Measurements from ENCODE around the gene SMG7.

SMG7 gene

GRCh38 chr1:183470147-183470960, 1.9 kb upstream of the SMG7 start:
- DNase-seq, result peak; percentile 56

DNA sequence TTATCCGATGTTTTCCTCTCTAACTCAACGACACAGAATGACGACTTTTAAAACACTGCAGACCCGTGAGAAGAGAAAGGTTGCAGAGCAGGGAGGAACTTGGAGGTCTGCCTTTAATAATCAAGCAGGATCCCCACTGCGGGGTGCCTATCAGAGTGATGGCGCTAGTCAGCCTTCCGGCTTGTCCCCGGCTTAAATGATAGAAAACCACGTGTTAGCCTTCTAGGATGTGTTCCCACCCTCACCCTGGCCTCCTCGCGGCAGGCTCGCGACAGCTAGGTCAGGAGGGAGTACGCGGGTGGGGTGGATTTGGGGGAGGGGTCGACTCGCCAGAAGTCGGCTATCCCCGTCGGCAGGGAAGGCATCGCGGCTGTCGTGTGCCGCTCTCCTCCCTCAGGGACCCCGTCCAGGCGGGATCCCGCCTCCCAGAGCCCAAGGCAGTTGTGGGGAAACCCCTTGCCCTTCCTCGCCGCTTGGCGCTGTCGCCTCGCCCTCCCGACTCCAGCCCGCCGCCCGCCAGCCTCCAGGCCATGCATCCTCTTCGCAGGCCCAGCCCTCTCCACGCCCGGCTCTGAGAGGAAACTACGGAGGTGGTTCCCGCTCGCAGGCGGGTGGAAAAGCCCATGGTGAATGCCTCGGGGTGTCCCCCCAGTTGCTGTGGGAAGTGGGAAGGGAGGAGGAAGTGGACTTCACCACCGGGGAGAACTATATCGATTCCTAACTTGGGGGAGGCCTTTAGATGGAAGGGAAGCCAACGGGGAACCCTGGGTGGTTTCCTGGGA, 1.1 kb upstream of the SMG7 start:
- peak; percentile 70 for DNase-seq

DNA sequence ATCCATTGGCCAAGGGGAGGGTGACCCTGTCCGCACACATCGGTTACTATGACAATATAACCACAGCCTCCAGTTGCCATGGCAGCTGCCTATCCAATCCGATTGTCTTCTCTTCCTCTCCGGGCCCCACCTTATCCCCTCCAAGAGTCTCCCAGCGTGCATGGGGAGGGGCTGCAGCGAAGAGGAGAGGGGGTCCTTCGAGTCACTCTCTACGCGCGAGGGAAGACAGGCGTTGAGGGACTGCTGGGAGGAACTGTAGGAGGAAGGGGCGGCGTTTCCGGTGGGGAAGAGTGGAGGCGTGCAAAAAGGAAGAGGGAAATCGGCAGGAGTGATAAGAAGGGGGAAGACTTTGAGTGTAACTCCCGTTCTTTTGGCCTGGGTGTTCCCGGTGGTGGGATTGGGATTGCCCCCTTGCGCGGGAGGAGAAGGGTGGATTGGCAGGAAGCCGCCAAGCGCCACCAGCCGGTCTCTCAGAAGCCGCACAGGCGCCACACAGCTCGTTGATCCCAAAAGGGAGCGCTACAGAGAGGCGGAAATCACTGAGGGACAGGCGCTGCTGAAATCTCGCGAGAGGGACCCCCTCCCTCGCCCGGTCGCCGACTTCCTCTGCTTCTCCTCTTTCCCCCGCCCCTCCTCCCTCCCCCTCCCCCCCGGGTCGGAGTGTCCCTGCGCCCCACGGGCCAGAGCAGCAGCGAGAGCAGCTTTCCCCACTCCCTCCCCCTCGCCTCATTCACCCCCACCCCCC, 384 bp upstream of the SMG7 start:
- peak; percentile 97 for DNase-seq

DNA sequence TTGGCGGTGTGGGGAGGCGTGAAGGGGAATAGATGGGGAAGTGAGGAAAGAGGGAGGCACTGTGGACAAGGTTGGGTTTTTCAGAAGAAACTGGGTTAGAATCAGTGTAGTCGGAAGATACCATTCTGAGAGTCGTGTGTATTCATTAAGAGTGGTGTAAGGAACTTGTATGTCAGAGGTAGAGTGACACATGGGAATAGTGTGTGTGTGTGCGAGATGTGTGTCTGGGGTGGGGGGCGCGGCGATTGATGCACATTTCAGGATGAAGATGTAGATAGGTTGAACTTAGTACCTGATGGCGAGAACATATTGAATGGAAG, 878 bp downstream of the SMG7 start:
- DNase-seq, result no peak

- DNase-seq, result no peak
Observed at GRCh38 chr1:183476081-183476480, 3.8 kb downstream of the SMG7 start.

DNA sequence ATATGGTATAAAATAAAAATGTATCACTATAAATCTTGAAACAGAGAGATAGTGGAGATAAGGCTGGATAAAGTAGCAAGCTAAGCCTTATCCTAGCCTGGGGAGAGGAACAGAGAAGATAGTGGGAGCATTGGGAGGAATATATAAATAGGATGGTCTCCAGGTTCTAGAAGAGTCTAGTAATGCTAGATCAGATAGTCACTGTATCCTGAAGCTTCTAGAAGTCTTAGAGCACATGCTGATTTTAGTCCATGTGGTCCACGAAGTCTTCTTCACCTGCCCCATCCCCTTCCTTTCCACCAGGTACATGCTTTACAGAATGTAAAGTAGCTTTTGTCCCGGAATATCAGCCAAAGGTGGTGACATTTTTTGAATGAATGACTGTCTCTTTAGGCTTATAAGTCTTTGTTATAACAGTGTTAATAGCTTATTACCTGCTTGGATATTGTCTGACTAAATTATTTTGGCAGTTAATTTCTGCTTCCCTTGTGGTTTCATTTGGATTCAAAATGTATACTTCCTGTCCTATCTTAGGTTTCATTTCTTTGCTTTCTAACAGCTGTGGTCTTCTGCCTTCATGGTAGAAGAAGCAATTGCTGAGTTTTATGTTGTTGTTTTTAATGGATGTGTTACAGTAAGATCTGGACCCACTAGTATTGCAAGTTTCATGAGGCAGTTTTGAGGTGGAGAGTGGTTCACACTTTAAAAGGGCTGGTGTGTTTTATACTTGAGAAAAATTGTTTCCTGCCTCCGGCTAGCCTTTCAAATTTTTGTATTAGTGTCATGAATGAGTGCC, 5.9 kb downstream of the SMG7 start:
- DNase-seq, result no peak

- no peak for DNase-seq
Observed at GRCh38 chr1:183480971-183481441, 8.7 kb downstream of the SMG7 start.

DNA sequence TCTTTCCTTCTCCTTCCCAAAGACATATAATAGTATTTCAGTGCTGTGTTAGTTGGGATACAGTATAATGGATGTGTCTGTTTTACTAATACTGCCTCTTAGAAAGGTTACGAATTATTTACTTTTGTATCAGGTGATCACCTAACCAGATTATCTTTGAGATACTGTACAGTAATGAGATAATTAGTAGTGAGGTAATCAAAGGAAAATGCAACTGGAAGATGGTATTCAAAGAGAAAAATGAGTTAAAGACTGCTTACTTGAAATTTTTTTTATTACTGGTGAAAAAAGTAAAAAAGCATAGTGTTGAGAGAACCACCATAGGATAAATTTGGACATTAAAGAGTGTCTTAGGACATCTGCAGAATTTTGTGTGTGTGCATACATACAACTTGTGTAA, 10.9 kb downstream of the SMG7 start:
- DNase-seq, result no peak

- DNase-seq, result no peak
Observed at GRCh38 chr1:183484254-183484653, 12.0 kb downstream of the SMG7 start.

DNA sequence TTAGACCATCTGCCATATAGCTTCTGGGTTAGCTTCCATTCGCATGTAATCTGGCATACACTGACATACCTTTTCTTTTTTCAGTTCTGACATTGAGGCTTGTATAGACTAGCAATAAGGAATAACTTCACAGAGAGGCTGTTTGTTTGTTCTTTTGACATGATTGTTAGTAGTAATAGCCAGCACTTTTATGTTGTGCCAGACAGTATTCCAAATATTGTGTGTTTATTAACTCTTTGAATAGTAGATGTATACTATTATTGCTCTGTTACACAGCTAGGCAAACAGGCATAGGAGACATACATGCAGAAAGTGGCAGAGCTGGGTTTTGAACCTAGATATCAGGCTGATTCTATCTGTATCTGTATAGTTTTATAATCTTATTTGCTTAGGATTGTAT, 12.6 kb downstream of the SMG7 start:
- DNase-seq, result no peak

GRCh38 chr1:183487674-183488442, 15.6 kb downstream of the SMG7 start:
- DNase-seq, result no peak

GRCh38 chr1:183490932-183491331, 18.6 kb downstream of the SMG7 start:
- no peak for DNase-seq

DNA sequence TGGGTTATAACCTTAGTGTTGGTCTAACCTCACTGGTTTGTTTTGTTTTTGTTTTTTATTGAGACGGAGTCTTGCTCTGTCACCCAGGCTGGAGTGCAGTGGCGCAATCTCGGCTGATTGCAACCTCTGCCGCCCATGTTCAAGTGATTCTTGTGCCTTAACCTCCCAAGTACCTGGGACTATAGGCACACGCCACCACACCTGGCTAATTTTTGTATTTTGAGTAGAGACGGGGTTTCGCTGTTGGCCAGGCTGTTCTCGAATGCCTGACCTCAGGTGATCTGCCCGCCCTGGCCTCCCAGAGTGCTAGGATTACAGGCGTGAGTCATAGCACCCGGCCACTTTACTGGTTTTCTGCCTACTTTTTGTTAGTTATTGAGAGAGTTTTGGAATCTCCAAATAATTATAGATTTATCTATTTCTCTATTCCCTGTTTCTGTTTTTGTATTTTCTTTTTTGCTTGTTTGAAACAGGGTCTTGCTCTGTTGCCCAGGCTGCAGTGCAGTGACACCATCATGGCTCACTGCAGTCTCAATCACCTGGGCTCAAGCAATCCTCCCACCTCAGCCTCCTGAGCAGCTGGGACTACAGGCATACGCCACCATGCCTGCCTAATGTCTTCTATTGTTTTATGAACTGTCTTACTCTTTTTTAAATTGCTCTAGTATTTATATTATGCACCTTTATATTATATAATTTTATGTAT, 21.4 kb downstream of the SMG7 start:
- DNase-seq, result no peak

- no peak for DNase-seq
Observed at GRCh38 chr1:183495420-183495819, 23.1 kb downstream of the SMG7 start.

DNA sequence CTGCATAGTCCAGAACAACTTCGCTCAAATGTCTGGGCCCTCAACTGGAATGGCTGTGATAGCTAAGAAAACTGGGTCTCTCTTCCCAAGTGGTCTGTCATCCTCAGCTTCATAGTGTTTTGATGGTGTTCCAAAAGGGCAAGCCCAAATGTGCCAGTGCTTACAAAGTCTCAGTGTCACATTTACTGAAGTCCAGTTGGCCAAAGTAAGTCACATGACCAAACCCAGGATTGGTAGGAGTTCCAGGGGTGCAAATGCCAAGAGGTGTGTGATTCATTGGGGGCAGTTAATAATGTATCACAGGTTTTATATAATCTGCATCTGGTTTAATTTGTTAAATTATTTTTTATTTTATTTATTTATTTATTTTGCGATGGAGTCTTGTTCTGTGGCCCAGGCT, 24.9 kb downstream of the SMG7 start:
- DNase-seq, result no peak

DNA sequence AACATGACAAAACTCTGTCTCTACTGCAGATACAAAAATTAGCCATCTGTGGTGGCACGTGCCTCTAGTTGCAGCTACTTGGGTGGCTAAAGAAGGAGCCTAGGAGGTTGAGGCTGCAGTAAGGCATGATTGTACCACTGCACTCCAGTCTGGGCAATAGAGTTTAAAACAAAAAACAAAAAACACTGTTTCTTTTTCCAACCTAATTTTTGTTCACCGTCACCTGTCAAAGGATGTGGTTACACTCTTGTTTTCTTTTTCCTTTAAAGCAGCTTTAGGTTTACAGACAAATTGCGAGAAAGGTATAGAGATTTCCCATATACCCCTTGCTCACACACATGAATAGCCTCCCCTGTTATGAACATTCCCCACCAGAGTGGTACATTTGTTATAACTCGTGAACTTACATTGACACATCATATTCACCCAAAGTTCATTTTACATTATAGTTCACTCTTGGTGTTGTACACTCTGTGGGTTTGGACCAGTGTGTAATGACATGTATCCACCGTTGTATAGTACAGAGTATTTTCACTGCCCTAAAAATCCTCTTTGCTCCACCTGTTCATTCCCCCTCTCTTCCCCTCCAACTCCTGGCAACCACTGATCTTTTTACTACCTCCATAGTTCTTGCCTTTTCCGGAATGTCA, 26.2 kb downstream of the SMG7 start:
- no peak for DNase-seq

DNA sequence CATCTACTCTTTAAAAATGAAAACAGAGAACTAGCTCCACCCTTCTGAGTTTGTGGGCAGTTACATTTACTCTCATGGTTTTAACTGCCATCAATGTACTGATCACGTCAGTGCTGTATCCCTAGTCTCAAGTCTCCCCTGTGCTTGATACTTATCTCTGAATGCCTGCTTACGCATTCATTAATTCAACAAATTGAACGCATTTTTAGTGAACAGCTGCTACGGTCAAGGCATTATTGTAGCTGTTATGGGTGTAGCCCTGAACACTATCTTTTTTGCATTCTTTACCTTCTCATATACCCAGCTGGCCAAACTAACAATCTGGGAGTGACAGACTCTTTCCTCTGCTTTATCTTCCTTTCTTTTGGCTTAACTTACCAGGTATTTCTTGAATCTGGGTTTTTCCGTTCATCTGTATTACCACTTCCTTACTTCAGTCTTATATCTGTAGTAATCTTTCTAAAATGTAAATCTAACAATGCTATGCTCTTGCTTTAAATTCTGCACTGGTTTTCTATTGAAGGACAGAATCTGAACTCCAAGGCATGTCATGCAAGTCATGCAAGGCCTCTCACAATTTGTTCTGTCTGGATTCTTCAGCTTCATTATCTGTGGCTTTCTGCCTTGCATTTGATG, 33.3 kb downstream of the SMG7 start:
- DNase-seq, result no peak

GRCh38 chr1:183506561-183506960, 34.3 kb downstream of the SMG7 start:
- DNase-seq, result no peak

DNA sequence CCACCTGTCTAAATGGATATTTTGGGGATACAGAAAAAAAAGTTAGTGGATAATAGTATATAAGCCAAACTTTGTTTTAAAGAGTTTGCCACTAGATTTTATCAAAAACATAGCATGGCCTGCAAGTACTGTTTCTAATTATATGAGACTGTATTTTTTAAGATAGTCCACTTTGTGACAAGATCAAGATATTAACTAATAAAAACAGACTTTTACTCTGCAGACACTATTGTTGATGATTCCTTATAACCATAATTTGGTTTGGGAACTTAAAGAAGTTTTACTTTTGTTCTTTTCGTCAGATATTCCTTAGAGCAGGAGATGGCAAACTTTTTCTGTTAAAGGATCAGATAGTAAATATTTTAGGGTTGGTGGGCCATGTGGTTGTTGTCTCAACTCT, 36.4 kb downstream of the SMG7 start:
- no peak for DNase-seq

GRCh38 chr1:183512450-183512849, 40.2 kb downstream of the SMG7 start:
- no peak for DNase-seq
